HCT116 (cell line): ENCODE measurements around the gene PLAGL1. TPM values are rescaled to one million over a fixed set of nuclear protein-coding genes. Genes with fewer than 3 reads are reported as not detected.

Source experiments
- ATAC-seq: fragments of 200-7000 bp; cut with Tn5 transposase; 2 replicates; pipeline ENCODE4 v1.9.1; 2020; ENCODE audit warnings: mild to moderate bottlenecking, moderate library complexity
- BruUV-seq: library from RNA; stranded (reverse); fragments of 400-500 nt; replicated peaks from 2 replicates; lab custom pipeline; 2021; lab: Mats Ljungman, UMichigan
- CTCF ChIA-PET: fragments of 300-600 bp; sonication (Branson Sonifier 250); formaldehyde crosslinking; loops from one replicate; lab custom pipeline; 2021; ENCODE audit warnings: antibody characterized with exemption; lab: Charles Lee
- POLR2A ChIA-PET: fragments of 300-600, 350-600 bp; sonication (Branson Sonifier 250); formaldehyde crosslinking; loops from one replicate; lab custom pipeline; 2021; ENCODE audit warnings: antibody characterized with exemption; lab: Charles Lee
- RAD21 ChIA-PET, 2 experiments: fragments of 300-600 bp; sonication (Branson Sonifier 250); formaldehyde crosslinking; loops; one replicate each; lab custom pipeline; 2023; ENCODE audit warnings: low total read pairs in 2 of 2; ENCODE audit not compliant: uncharacterized antibody in 2 of 2, unreplicated experiment in 2 of 2, low non-redundant PET in 1 of 2; lab: Charles Lee
- DNase-seq: peaks from one replicate; pipeline ENCODE4 v3.0.0-alpha.2; 2010; ENCODE audit warnings: low read depth, low spot score
- H2AFZ ChIP-seq: fragments of 200-600 bp; shearing (Covaris generic), sonication (generic); 2 replicates; pipeline ENCODE4 v1.6.1; 2017; ENCODE audit warnings: low read depth, mixed run types, mixed read lengths, antibody characterized with exemption, low read length; ENCODE audit not compliant: poor library complexity, severe bottlenecking
- H3K27ac ChIP-seq: 2 replicates; pipeline ENCODE4 v1.5.1; 2012; ENCODE audit warnings: low read depth, low read length
- H3K27me3 ChIP-seq: fragments of 200-600 bp; sonication (generic); 2 replicates; pipeline ENCODE4 v1.6.1; 2016; ENCODE audit warnings: mixed run types, low read length, mixed read lengths; ENCODE audit not compliant: insufficient read depth
- H3K36me3 ChIP-seq, 2 experiments: fragments of 200-500 bp in 1 of 2; fragments of 200-600 bp in 1 of 2; sonication (Bioruptor generic) in 1 of 2; sonication (generic) in 1 of 2; 2 replicates each; pipeline versions ENCODE4 v1.5.1 to v1.6.1; 2014 to 2016; ENCODE audit warnings: low read length in 2 of 2, inconsistent platforms in 1 of 2, mixed read lengths in 1 of 2, mixed run types in 1 of 2; ENCODE audit not compliant: insufficient read depth in 2 of 2, control insufficient read depth in 1 of 2
- H3K4me1 ChIP-seq, 2 experiments: fragments of 200-600 bp in 1 of 2; sonication (generic) in 1 of 2; 2 replicates each; pipeline versions ENCODE4 v1.5.1 to v1.6.1; 2012 to 2017; ENCODE audit warnings: low read length in 2 of 2, inconsistent platforms in 1 of 2, mild to moderate bottlenecking in 1 of 2, mixed read lengths in 1 of 2, mixed run types in 1 of 2, moderate library complexity in 1 of 2; ENCODE audit not compliant: insufficient read depth in 2 of 2, control insufficient read depth in 1 of 2
- H3K4me2 ChIP-seq: fragments of 200-600 bp; sonication (generic); 2 replicates; pipeline ENCODE4 v1.6.1; 2017; ENCODE audit warnings: mixed run types, low read length, mixed read lengths
- H3K4me3 ChIP-seq, 2 experiments: fragments of 200-600 bp in 1 of 2; sonication (generic) in 1 of 2; replicated peaks in 1 of 2; 2 replicates each; pipeline ENCODE4 v1.5.1; 2011 to 2016; ENCODE audit warnings: low read length in 2 of 2, control low read depth in 1 of 2, low read depth in 1 of 2, mild to moderate bottlenecking in 1 of 2, mixed read lengths in 1 of 2, mixed run types in 1 of 2
- H3K79me2 ChIP-seq: fragments of 200-600 bp; sonication (generic); 2 replicates; pipeline ENCODE4 v1.6.1; 2017; ENCODE audit warnings: mild to moderate bottlenecking, mixed run types, low read length, moderate library complexity, mixed read lengths; ENCODE audit not compliant: insufficient read depth
- H3K9ac ChIP-seq: fragments of 200-600 bp; sonication (generic); 2 replicates; pipeline ENCODE4 v1.6.1; 2016; ENCODE audit warnings: low read length, mixed read lengths
- H3K9me2 ChIP-seq: fragments of 200-600 bp; sonication (generic), shearing (Covaris generic); 2 replicates; pipeline ENCODE4 v1.6.1; 2017; ENCODE audit warnings: mixed run types, mild to moderate bottlenecking, moderate library complexity; ENCODE audit not compliant: insufficient read depth
- H3K9me3 ChIP-seq, 2 experiments: fragments of 200-500 bp in 1 of 2; fragments of 200-600 bp in 1 of 2; sonication (Bioruptor generic) in 1 of 2; sonication (generic) in 1 of 2; 2 replicates each; pipeline ENCODE4 v1.6.1; 2014 to 2017; ENCODE audit warnings: low read length in 2 of 2, mixed read lengths in 2 of 2, inconsistent platforms in 1 of 2, low read depth in 1 of 2, mild to moderate bottlenecking in 1 of 2, mixed run types in 1 of 2, moderate library complexity in 1 of 2; ENCODE audit not compliant: control insufficient read depth in 1 of 2, insufficient read depth in 1 of 2
- H4K20me1 ChIP-seq: fragments of 200-600 bp; sonication (generic), shearing (Covaris generic); 2 replicates; pipeline ENCODE4 v1.6.1; 2017; ENCODE audit warnings: mixed run types, mild to moderate bottlenecking, moderate library complexity; ENCODE audit not compliant: insufficient read depth
- ATF3 ChIP-seq: IDR thresholded peaks from 2 replicates; pipeline ENCODE4 v1.6.1; 2012
- CBX3 ChIP-seq: IDR thresholded peaks from 2 replicates; pipeline ENCODE4 v1.6.1; 2012; ENCODE audit warnings: low read depth
- CEBPB ChIP-seq: IDR thresholded peaks from 2 replicates; pipeline ENCODE4 v1.6.1; 2012; ENCODE audit warnings: low read depth
- ELF1 ChIP-seq: IDR thresholded peaks from 2 replicates; pipeline ENCODE4 v1.6.1; 2012; ENCODE audit warnings: low read depth, borderline replicate concordance
- EZH2 ChIP-seq: fragments of 200-600 bp; sonication (generic); IDR thresholded peaks from 2 replicates; pipeline ENCODE4 v1.6.1; 2017; ENCODE audit warnings: antibody characterized with exemption, mixed run types
- EZH2phosphoT487 ChIP-seq: fragments of 200-600 bp; IDR thresholded peaks from 2 replicates; pipeline ENCODE4 v1.6.1; 2018; ENCODE audit warnings: antibody characterized with exemption, borderline replicate concordance
- FOSL1 ChIP-seq: IDR thresholded peaks from 2 replicates; pipeline ENCODE4 v1.6.1; 2012; ENCODE audit warnings: low read depth
- POLR2A ChIP-seq: IDR thresholded peaks from 2 replicates; pipeline ENCODE4 v1.7.0; 2011; ENCODE audit warnings: borderline replicate concordance; ENCODE audit not compliant: insufficient read depth, insufficient read length; ENCODE audit errors: extremely low read depth
- POLR2AphosphoS5 ChIP-seq: IDR thresholded peaks from 2 replicates; pipeline ENCODE4 v1.6.1; 2011; ENCODE audit warnings: mild to moderate bottlenecking, low read depth, low read length, moderate library complexity
- RAD21 ChIP-seq: IDR thresholded peaks from 2 replicates; pipeline ENCODE4 v1.6.1; 2012; ENCODE audit warnings: low read depth, mild to moderate bottlenecking
- SP1 ChIP-seq: IDR thresholded peaks from 2 replicates; pipeline ENCODE4 v1.6.1; 2012; ENCODE audit warnings: low read depth
- SRF ChIP-seq: IDR thresholded peaks from 2 replicates; pipeline ENCODE4 v1.6.1; 2012; ENCODE audit warnings: low read depth
- YY1 ChIP-seq: IDR thresholded peaks from 2 replicates; pipeline ENCODE4 v1.6.1; 2011; ENCODE audit warnings: low read length, low read depth, moderate library complexity, mild to moderate bottlenecking; ENCODE audit not compliant: insufficient replicate concordance; ENCODE audit errors: extremely low read depth
- ZBTB33 ChIP-seq: IDR thresholded peaks from 2 replicates; pipeline ENCODE4 v1.6.1; 2011; ENCODE audit warnings: mild to moderate bottlenecking, low read length, moderate library complexity; ENCODE audit not compliant: insufficient replicate concordance; ENCODE audit errors: extremely low read depth
- ZFX ChIP-seq: fragments of 450-650 bp; IDR thresholded peaks from 2 replicates; pipeline ENCODE4 v1.6.1; 2017
- ZNF274 ChIP-seq: fragments of 200-500 bp; sonication (Bioruptor generic); IDR thresholded peaks from 2 replicates; pipeline ENCODE4 v1.6.1; 2014; ENCODE audit warnings: mild to moderate bottlenecking, low read depth, low read length, inconsistent platforms
- intact Hi-C: fragments of 100-400 bp; cut with micrococcal nuclease; formaldehyde crosslinking; loops from 2 replicates; pipeline ENCODE4 v1.10.0; 2022
- total RNA-seq: library from RNA; stranded (reverse); gene quantifications from one replicate; pipeline ENCODE4 v1.2.1, GENCODE V29; 2021; ENCODE audit not compliant: unreplicated experiment

Gene PLAGL1
- total RNA-seq, 1 experiment from 2014 or later = 35.6 TPM

- no peaks in the 10 kb centered on the region for H4K20me1 ChIP-seq
- no peak overlapping the region for H3K9ac ChIP-seq
- DNase-seq = no peak
- no peaks in the 10 kb centered on the region for H3K27me3 ChIP-seq
- no peak overlapping the region for H3K4me2 ChIP-seq
- RAD21 ChIA-PET = no interaction called here
- BruUV-seq = no TSS peak
- no peak overlapping the region for H3K4me3 ChIP-seq
- ATAC-seq = no peak
- CTCF ChIA-PET = no interaction called here
- intact Hi-C loops = no loop called here
- POLR2A ChIA-PET = no interaction called here
- TF ChIP-seq SP1 (no peak), EZH2 (no peak), ELF1 (no peak), POLR2AphosphoS5 (no peak), RAD21 (no peak), POLR2A (no peak), SRF (no peak), ZNF274 (no peak), ZFX (no peak), ZBTB33 (no peak), FOSL1 (no peak), EZH2phosphoT487 (no peak), YY1 (no peak), CBX3 (no peak), CEBPB (no peak), ATF3 (no peak)
- TF ChIP-seq, all 23 proteins: peak for 0
- H3K4me1 ChIP-seq = no peaks in the 10 kb centered on the region
- no peak overlapping the region for H3K27ac ChIP-seq
- no peaks in the 10 kb centered on the region for H3K9me3 ChIP-seq
- H3K9me2 ChIP-seq = no peaks in the 10 kb centered on the region
- H3K36me3 ChIP-seq = no peaks in the 10 kb centered on the region
- no peak overlapping the region for H2AFZ ChIP-seq
- H3K79me2 ChIP-seq = no peaks in the 10 kb centered on the region
Measured at GRCh38 chr6:144019929-144020328, 11.9 kb upstream of the PLAGL1 start.
